NCI-H460 (cell line): ENCODE data around the gene EPHA2. TPM values are rescaled to one million over a fixed set of nuclear protein-coding genes. Genes with fewer than 3 reads are reported as not detected.
A peak's percentile ranks its signal among the peaks of the same experiment; 100 is the strongest.
"Not testable (repeated sequence)": the region's sequence is repeated elsewhere in the genome, so short reads cannot be mapped to it uniquely, and the experiment has no call there.

Experiments
- DNase-seq: peaks from one replicate; pipeline ENCODE4 v3.0.0-alpha.2; 2016; ENCODE audit warnings: low read depth; ENCODE audit errors: extremely low read depth
- total RNA-seq: library from RNA; depleted of rRNA; stranded (reverse); fragments of >200 nt; shearing (Covaris generic); gene quantifications from 2 replicates; pipeline ENCODE4 v1.2.3, GENCODE V29; 2014

The EPHA2 gene
- total RNA-seq, 1 experiment from 2014 or later: 52.3 TPM

- DNase-seq: no peak
Measured at GRCh38 chr1:16170283-16170673, 14.4 kb upstream of the EPHA2 start.

GRCh38 chr1:16168622-16169360 is 12.9 kb upstream of the EPHA2 start:
- DNase-seq: no peak

GRCh38 chr1:16168144-16168495 is 12.3 kb upstream of the EPHA2 start:
- DNase-seq: not testable (repeated sequence)

GRCh38 chr1:16167331-16168143 is 11.7 kb upstream of the EPHA2 start:
- no peak for DNase-seq

GRCh38 chr1:16166117-16166516 is 10.2 kb upstream of the EPHA2 start:
- no peak for DNase-seq

- no peak for DNase-seq
Measured at GRCh38 chr1:16165548-16165947, 9.7 kb upstream of the EPHA2 start.

- no peak for DNase-seq
Measured at GRCh38 chr1:16165073-16165364, 9.2 kb upstream of the EPHA2 start.

GRCh38 chr1:16164213-16165072 is 8.6 kb upstream of the EPHA2 start:
- peak; percentile 70 for DNase-seq

- not testable (repeated sequence) for DNase-seq
Measured at GRCh38 chr1:16163608-16164212, 7.8 kb upstream of the EPHA2 start.

- no peak for DNase-seq
Measured at GRCh38 chr1:16162163-16162822, 6.4 kb upstream of the EPHA2 start.

GRCh38 chr1:16161717-16162116 is 5.8 kb upstream of the EPHA2 start:
- DNase-seq: no peak

GRCh38 chr1:16158993-16159831 is 3.3 kb upstream of the EPHA2 start:
- no peak for DNase-seq

- DNase-seq: no peak
Measured at GRCh38 chr1:16158025-16158424, 2.2 kb upstream of the EPHA2 start.

GRCh38 chr1:16156848-16157495 is 1.1 kb upstream of the EPHA2 start:
- no peak for DNase-seq

GRCh38 chr1:16153999-16154673 is 1.7 kb downstream of the EPHA2 start:
- no peak for DNase-seq

- DNase-seq: no peak
Measured at GRCh38 chr1:16153096-16153998, 2.5 kb downstream of the EPHA2 start.

GRCh38 chr1:16152481-16153087 is 3.3 kb downstream of the EPHA2 start:
- DNase-seq: no peak
